H1 (cell line): ENCODE results near the gene CEP192. TPM values are rescaled to one million over a fixed set of nuclear protein-coding genes. Genes with fewer than 3 reads are reported as not detected.

Source experiments
- ASH2L ChIP-seq: fragments of 200-600, 300-600 bp; sonication (generic); IDR thresholded peaks from one replicate; pipeline ENCODE4 v1.7.1; 2017; ENCODE audit warnings: low read length
- CHD7 ChIP-seq: fragments of 300-600 bp; sonication (generic); IDR thresholded peaks from 2 replicates; pipeline ENCODE4 v1.7.1; 2012; ENCODE audit warnings: low read length, moderate library complexity, mild to moderate bottlenecking, inconsistent platforms; ENCODE audit not compliant: insufficient replicate concordance
- GTF2F1 ChIP-seq: IDR thresholded peaks from 2 replicates; pipeline ENCODE4 v1.6.1; 2012; ENCODE audit warnings: low read depth, low read length, improper control_type of control experiment, borderline replicate concordance
- MAFK ChIP-seq: IDR thresholded peaks from 2 replicates; pipeline ENCODE4 v1.6.1; 2012; ENCODE audit warnings: low read depth, mild to moderate bottlenecking, improper control_type of control experiment, low read length
- MAX ChIP-seq: IDR thresholded peaks from 2 replicates; pipeline ENCODE4 v1.6.1; 2012; ENCODE audit warnings: inconsistent platforms
- NRF1 ChIP-seq: IDR thresholded peaks from 2 replicates; pipeline ENCODE4 v1.6.1; 2011; ENCODE audit warnings: mild to moderate bottlenecking, low read depth, low read length, improper control_type of control experiment
- PHF8 ChIP-seq: fragments of 200-600 bp; sonication (generic); conservative IDR thresholded peaks from 2 replicates; pipeline ENCODE4 v1.7.1; 2012; ENCODE audit warnings: low read depth, mild to moderate bottlenecking, inconsistent platforms, low read length, moderate library complexity
- RBBP5 ChIP-seq: IDR thresholded peaks from 2 replicates; pipeline ENCODE4 v1.7.1; 2012; ENCODE audit warnings: low read depth, mild to moderate bottlenecking, inconsistent platforms, low read length, moderate library complexity, borderline replicate concordance
- RFX5 ChIP-seq: IDR thresholded peaks from 2 replicates; pipeline ENCODE4 v1.6.1; 2011; ENCODE audit warnings: low read depth, low read length, improper control_type of control experiment, borderline replicate concordance
- RXRA ChIP-seq: IDR thresholded peaks from 2 replicates; pipeline ENCODE4 v1.6.1; 2011; ENCODE audit warnings: low read depth, mild to moderate bottlenecking, low read length, moderate library complexity; ENCODE audit not compliant: insufficient read depth
- YY1 ChIP-seq: IDR thresholded peaks from 2 replicates; pipeline ENCODE4 v1.6.1; 2011; ENCODE audit warnings: low read depth, mild to moderate bottlenecking, low read length
- polyA plus RNA-seq, 7 experiments: library from polyadenylated mRNA; depleted of rRNA in 3 of 7; stranded (reverse) in 5 of 7; unstranded in 2 of 7; fragments of >200 nt in 5 of 7; fragments of 200-250 nt in 2 of 7; gene quantifications; 1 replicate in 5 of 7; 2 replicates in 1 of 7; 4 replicates in 1 of 7; pipeline versions ENCODE4 v1.2.1 to v1.2.3, GENCODE V29; 2011 to 2013; ENCODE audit warnings: missing spikeins in 2 of 7, mixed read lengths in 2 of 7
- total RNA-seq: library from RNA; stranded (reverse); fragmentation: NEBNext Ultra II Directional; extraction: Animal tissue kit (Norgen Biotek cat#: 25700); gene quantifications from 2 replicates; pipeline ENCODE4 v1.2.1, GENCODE V29; 2021

CEP192 gene
- total and polyA plus RNA-seq, 2 of the 8 experiments (the other 6 are each of a cell fraction or from before 2014, with no cell fraction given) = 13.4 to 23.1 TPM

GRCh38 chr18:13017247-13017875 lies 26.2 kb downstream of the CEP192 start (continued):
- no peak for TF ChIP-seq CHD7
- no peak for TF ChIP-seq RFX5
- no peak for TF ChIP-seq GTF2F1
- TF ChIP-seq MAFK = no peak
- no peak for TF ChIP-seq RXRA
- TF ChIP-seq PHF8 = no peak
- no peak for TF ChIP-seq RBBP5
- no peak for TF ChIP-seq ASH2L
- TF ChIP-seq MAX = no peak
- TF ChIP-seq NRF1 = no peak
- TF ChIP-seq YY1 = no peak
